NK-92 treated with Interleukin-12 subunit alpha and Interleukin-12 subunit beta, amount 100 ng/mL, for 24 hours (cell line): ENCODE data around the gene TMEM131L.
"Not testable (repeated sequence)": the region's sequence is repeated elsewhere in the genome, so short reads cannot be mapped to it uniquely, and the experiment has no call there.

Experiments used
- DNase-seq: peaks from one replicate; lab custom pipeline; 2025; lab: John Stamatoyannopoulos, UW

TMEM131L gene

DNA sequence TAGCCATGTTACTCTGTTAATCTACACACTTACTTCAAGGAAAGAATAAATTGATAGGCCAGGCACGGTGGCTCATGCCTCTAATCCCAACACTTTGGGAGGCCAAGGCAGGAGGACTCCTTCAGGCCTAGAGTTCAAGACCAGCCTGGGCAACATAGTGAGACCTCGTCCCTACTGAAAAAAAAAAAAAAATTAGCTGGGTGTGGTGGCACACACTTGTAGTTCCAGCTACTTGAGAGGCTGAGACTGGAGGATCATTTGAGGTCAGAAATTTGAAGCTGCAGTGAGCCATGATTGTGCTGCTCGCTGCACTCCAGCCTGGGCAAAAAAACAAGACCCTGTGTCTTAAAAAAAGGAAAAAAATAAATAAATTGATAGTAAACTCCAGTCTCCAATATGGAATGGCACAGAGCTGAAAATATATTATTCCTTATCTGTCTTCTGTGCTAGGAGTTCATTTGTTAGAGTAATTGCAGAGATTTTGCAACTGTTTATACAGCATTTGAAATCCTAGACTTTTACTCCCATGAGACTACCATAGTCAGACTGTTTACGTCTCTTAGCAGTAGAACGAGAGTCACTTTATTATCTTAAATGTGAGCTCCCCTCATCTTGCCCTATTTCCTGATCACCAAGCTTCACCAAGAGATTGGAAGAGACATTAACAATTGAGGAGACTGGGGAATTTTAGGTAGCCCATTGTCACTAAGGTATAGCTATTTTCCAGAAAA is 18.8 kb upstream of the TMEM131L start:
- DNase-seq, result no peak

DNA sequence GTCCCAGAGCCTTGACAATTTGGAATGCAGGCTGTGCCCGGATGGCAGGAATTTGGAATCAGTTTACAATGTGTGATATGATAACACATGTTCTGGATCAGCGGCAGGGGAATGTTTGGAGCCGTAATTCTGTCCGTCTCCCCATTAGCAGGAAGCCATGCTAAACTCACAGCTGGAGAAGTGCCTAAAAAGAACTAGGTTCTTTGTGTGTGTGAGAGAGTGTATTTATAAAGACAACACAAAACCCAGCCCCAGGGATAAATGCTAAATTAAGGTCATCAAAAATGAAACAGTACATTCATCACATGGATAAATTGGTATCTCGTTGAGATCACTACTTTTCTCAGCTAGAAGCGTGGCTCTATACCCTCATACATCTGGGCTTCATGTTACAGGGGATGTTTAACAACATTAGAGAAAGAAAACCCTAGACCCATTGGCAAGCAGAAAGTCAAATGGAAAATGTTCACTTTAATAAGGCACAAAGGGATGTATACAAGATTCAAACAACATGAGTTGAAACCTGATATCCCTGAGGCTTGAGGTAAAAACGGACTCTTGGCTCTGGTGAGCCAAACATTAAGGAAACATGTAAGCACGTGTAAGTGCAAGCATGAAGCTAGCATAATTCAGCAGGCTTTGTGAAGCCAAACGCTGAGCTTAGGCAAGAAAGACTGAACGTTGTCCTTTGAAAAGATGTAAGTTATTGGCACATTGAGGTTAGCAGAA is 18.0 kb upstream of the TMEM131L start:
- no peak for DNase-seq

DNA sequence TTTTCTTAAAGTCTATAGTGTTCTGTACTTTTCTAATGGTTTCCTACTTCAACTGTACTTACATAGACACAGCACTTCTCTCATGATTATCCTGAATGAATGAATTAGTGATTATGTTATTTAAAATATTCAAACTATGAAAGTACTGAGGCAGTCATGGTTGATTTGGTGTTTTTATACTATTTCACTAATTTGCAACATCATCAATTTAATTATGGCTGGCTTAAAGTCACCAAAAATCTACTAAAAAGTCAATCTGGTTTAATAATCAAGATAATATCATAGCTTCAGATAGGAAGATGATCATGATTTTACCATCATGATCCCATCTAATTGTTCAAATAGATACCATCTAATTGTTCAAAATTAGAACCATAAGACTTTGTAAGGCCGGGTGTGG is 16.8 kb upstream of the TMEM131L start:
- DNase-seq, result no peak

GRCh38 chr4:153450544-153450917 is 15.6 kb upstream of the TMEM131L start:
- no peak for DNase-seq

DNA sequence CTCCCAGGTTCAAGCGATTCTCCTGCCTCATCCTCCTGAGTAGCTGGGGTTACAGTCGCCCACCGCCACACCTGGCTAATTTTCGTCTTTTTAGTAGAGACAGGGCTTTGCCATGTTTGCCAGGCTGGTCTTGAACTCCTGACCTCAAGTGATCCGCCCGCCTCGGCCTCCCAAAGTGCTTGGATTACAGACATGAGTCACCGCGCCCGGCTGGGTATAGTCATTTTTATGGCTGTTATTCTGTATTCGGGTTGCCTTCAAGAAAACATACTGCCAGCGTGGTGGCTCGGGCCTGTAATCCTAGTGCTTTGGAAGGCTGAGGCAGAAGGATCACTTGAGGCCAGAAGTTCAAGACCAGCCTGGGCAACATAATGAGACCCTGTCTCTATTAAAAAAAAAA is 15.0 kb upstream of the TMEM131L start:
- not testable (repeated sequence) for DNase-seq

DNA sequence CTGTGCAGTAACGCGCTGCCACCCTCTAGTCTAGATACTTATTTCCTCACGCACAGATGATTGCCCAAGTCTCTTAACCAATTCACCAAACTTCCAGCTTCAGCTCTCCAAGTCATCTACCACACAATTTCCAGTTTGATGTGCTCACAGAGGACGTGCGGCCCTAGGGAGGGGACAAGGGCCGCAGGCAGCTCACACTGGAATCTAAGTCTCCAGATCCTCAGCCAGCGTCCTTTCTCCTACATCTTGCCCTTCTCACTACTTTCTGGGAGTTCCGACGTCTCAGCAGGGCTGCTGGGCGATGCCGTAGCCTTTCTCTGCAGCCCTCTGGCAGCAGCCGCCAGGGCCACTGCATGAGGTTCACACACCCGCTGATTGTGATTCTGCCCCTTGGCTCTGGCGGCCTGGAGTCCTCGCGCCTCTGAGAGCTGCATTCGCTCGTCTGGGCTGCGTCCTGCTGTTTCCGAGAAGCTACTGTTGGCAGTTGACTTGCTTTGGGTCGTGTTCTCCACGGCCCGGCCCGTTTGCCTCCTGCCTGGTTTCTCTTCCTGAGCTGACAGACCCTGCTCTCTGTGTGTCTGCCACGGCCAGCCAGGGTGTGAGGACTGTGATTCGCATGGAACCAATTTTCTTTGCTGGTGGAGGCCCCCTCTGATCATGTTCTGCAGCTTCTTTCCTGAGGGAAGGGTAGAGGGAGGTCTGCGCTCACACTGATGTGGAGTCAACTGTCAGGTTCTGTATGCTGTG is 14.1 kb upstream of the TMEM131L start:
- DNase-seq, result no peak

- no peak for DNase-seq
These were observed 13.3 kb upstream of the TMEM131L start for GRCh38 chr4:153452658-153453378.

DNA sequence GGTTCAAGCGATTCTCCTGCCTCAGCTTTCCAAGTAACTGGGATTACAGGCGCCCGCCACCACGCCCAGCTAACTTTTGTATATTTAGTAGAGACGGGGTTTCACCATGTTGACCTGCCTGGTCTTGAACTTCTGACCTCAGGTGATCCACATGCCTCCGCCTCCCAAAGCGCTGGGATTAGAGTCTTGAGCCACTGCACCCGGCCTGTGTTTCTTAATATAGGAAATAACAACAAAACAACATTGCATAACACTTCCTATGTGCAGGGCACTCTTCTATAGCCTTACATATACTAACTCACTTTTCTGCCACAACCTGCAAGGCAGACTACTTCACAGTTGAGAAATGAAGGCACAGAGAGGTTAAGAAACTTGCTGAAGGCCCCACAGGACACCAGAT is 12.8 kb upstream of the TMEM131L start:
- no peak for DNase-seq

DNA sequence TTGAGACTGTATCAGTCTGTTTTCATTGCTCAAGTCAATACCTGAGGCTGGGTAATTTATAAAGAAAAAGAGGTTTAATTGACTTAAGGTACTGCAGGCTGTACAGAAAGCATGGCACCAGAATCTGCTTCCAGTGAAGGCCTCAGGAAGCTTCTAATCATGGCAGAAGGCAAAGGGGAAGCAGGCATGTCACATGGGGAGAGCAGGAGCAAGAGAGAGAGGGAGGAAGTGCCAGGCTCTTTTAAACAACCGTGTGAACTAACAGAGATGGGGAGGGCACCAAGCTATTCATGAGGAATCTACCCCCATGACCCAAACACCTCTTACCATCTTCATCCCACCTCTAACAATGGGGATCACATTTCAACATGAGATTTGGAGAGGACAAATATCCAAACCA is 7.2 kb upstream of the TMEM131L start:
- DNase-seq, result no peak

DNA sequence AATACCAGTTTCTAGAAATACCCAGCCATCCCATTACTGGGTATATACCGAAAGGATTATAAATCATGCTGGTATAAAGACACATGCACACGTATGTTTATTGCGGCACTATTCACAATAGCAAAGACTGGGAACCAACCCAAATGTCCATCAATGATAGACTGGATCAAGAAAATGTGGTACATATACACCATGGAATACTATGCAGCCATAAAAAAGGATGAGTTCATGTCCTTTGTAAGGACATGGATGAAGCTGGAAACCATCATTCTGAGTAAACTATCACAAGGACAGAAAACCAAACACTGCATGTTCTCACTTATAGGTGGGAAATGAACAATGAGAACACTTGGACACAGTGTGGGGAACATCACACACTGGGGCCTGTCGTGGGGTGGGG is 4.6 kb upstream of the TMEM131L start:
- DNase-seq, result not testable (repeated sequence)

- DNase-seq, result no peak
These were observed 2.1 kb upstream of the TMEM131L start for GRCh38 chr4:153464068-153464467.

- DNase-seq, result peak; percentile 4
These were observed 1.0 kb upstream of the TMEM131L start for GRCh38 chr4:153465140-153465539.

- no peak for DNase-seq
These were observed 512 bp upstream of the TMEM131L start for GRCh38 chr4:153465615-153466080.

GRCh38 chr4:153466949-153467896 is 1.1 kb downstream of the TMEM131L start:
- peak; percentile 55 for DNase-seq

DNA sequence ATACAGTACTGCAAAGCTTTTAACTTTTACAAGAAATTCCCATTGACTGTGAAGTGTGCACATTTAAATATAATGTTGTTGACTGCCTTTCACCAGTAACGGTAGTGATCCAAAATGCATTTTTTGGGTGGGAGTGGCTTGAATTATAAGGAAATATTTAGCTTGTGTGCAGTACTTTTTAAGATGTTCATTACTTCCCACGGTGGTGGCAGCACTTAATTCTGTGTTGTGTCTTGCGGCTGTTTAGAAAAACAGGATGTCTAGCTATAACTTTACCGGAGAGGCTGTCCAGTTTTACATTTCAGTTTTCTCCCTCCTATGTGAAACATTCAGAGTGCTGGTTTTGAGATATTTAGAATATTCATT is 1.7 kb downstream of the TMEM131L start:
- DNase-seq, result no peak

DNA sequence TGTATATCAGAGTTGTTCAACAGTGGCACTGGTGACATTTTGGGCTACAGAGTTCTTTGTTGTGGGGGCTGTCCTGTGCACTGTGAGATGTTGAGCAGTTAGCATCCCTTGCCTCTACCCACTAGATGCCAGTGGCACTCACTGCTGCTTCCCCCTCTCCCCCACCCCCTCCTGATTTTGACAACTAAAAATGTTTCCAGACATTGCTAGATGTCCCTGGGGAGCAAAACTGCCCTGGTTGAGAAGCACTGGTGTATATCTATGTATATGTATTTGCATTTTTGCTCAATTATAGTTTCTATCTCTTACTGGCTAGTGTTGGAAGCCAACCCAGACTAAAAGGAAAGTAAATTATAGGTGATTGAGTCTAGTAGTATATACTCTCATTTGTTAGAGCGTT is 2.4 kb downstream of the TMEM131L start:
- no peak for DNase-seq

GRCh38 chr4:153469031-153469430 is 2.9 kb downstream of the TMEM131L start:
- no peak for DNase-seq

DNA sequence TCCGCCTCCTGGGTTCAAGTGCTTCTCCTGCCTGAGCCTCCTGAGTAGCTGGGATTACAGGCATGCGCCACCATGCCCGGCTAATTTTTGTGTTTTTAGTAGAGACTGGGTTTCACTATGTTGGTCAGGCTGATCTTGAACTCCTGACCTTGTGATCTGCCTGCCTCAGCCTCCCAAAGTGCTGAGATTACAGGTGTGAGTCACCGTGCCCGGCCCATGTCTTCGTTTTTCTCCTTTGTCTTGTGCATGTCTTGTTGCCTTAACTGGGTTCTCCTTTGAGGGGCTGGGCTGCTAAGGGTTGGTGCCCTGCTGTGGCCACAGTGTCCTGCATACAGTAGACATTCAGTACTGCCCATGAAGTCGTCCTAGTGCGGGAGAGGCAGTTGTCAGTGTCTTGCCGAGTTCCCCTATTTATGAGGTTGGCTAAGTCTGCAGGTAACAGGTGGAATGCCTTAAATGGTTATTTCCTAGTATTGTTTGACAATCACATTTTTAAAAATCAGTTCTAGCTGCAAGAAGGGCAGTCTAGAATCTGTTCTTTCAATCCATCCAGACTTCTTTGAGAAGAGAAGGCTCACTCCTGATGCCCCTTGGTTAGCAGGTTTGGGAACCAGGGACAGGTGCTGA is 5.0 kb downstream of the TMEM131L start:
- not testable (repeated sequence) for DNase-seq

- DNase-seq, result no peak
These were observed 5.5 kb downstream of the TMEM131L start for GRCh38 chr4:153471698-153472093.
